HepG2 (cell line): Measurements from ENCODE around the gene PTK7. TPM values are rescaled to one million over a fixed set of nuclear protein-coding genes. Genes with fewer than 3 reads are reported as not detected.

ENCODE experiments used
- BHLHE40 ChIP-seq: IDR thresholded peaks from 2 replicates; pipeline ENCODE4 v1.6.1; 2011; ENCODE audit warnings: low read length, improper control_type of control experiment
- CENPBD1 ChIP-seq: sonication (generic); formaldehyde crosslinking; IDR thresholded peaks from 2 replicates; pipeline ENCODE4 v1.8.0; 2022; ENCODE audit warnings: missing genetic modification reagents, low read depth, mild to moderate bottlenecking, borderline replicate concordance
- GPBP1L1 ChIP-seq: sonication (generic); formaldehyde crosslinking; IDR thresholded peaks from 2 replicates; pipeline ENCODE4 v1.5.0; 2020; ENCODE audit warnings: mild to moderate bottlenecking, missing genetic modification reagents
- HOXA9 ChIP-seq: sonication (generic); formaldehyde crosslinking; IDR thresholded peaks from 2 replicates; pipeline ENCODE4 v1.8.1; 2022; ENCODE audit warnings: missing genetic modification reagents, mild to moderate bottlenecking, moderate library complexity, borderline replicate concordance
- MAFK ChIP-seq, 2 experiments: IDR thresholded peaks in 1 of 2; conservative IDR thresholded peaks in 1 of 2; 2 replicates each; pipeline ENCODE4 v1.6.1; 2011; ENCODE audit warnings: improper control_type of control experiment in 2 of 2, low read length in 2 of 2
- MXD3 ChIP-seq: IDR thresholded peaks from 2 replicates; pipeline ENCODE4 v1.6.1; 2016; ENCODE audit warnings: mild to moderate bottlenecking, missing biosample characterization, missing genetic modification reagents
- NKX3-1 ChIP-seq: sonication (generic); formaldehyde crosslinking; IDR thresholded peaks from 2 replicates; pipeline ENCODE4 v1.5.0; 2020; ENCODE audit warnings: missing genetic modification reagents
- PRMT3 ChIP-seq: sonication (generic); formaldehyde crosslinking; IDR thresholded peaks from 2 replicates; pipeline ENCODE4 v1.8.1; 2022; ENCODE audit warnings: low read depth, mild to moderate bottlenecking, moderate library complexity, missing genetic modification reagents, borderline replicate concordance
- SMC3 ChIP-seq: IDR thresholded peaks from 2 replicates; pipeline ENCODE4 v1.6.1; 2011; ENCODE audit warnings: low read length, improper control_type of control experiment
- TAF1 ChIP-seq: sonication (generic); formaldehyde crosslinking; IDR thresholded peaks from 2 replicates; pipeline ENCODE4 v1.4.0; 2020; ENCODE audit warnings: missing genetic modification reagents
- XRCC5 ChIP-seq: fragments of 200-400 bp; formaldehyde crosslinking; optimal IDR thresholded peaks from 2 replicates; pipeline ENCODE3; 2017; ENCODE audit warnings: mild to moderate bottlenecking, low read length
- ZNF17 ChIP-seq: sonication (generic); formaldehyde crosslinking; IDR thresholded peaks from 2 replicates; pipeline ENCODE4 v1.5.0; 2020; ENCODE audit warnings: mild to moderate bottlenecking, missing genetic modification reagents
- ZNF235 ChIP-seq: sonication (generic); formaldehyde crosslinking; IDR thresholded peaks from 2 replicates; pipeline ENCODE4 v1.8.1; 2023; ENCODE audit warnings: mild to moderate bottlenecking, missing genetic modification reagents, borderline replicate concordance
- ZNF333 ChIP-seq: sonication (generic); formaldehyde crosslinking; IDR thresholded peaks from 2 replicates; pipeline ENCODE4 v1.4.0; 2020; ENCODE audit warnings: mild to moderate bottlenecking, missing genetic modification reagents, borderline replicate concordance
- ZNF503 ChIP-seq: sonication (generic); formaldehyde crosslinking; IDR thresholded peaks from 2 replicates; pipeline ENCODE4 v1.4.0; 2020; ENCODE audit warnings: missing genetic modification reagents
- ZNF607 ChIP-seq: sonication (generic); formaldehyde crosslinking; IDR thresholded peaks from 2 replicates; pipeline ENCODE4 v1.5.1; 2020; ENCODE audit warnings: missing genetic modification reagents, mild to moderate bottlenecking, borderline replicate concordance
- ZNF639 ChIP-seq: conservative IDR thresholded peaks from 2 replicates; pipeline ENCODE4 v1.6.1; 2018; ENCODE audit warnings: missing genetic modification reagents
- ZNF678 ChIP-seq: sonication (generic); formaldehyde crosslinking; IDR thresholded peaks from 2 replicates; pipeline ENCODE4 v1.4.0; 2020; ENCODE audit warnings: mild to moderate bottlenecking, missing genetic modification reagents
- polyA plus RNA-seq, 8 experiments: library from polyadenylated mRNA; depleted of rRNA in 3 of 8; stranded (reverse) in 7 of 8; unstranded in 1 of 8; fragments of >200 nt; fragmentation: Illumina TruSeq in 4 of 8; extraction: Trizol in 4 of 8; gene quantifications; 2 replicates each; pipeline versions ENCODE4 v1.2.1 to v1.2.3, GENCODE V29; 2011 to 2016; ENCODE audit warnings: low read depth in 4 of 8, missing spikeins in 1 of 8, mixed read lengths in 1 of 8; ENCODE audit not compliant: insufficient read depth in 1 of 8
- total RNA-seq, 5 experiments: library from RNA; depleted of rRNA; stranded (reverse); fragments of >200 nt; fragmentation: Illumina TruSeq; extraction: Trizol; gene quantifications; 2 replicates each; pipeline ENCODE4 v1.2.3, GENCODE V29; 2016; ENCODE audit warnings: low read depth in 1 of 5
- TF ChIP-seq, protein P1 (sequence below): sonication (generic); formaldehyde crosslinking; IDR thresholded peaks from 2 replicates; pipeline ENCODE4 v1.9.0; 2021; ENCODE audit warnings: missing genetic modification reagents, mild to moderate bottlenecking, borderline replicate concordance
- TF ChIP-seq, protein P2 (sequence below): sonication (generic); formaldehyde crosslinking; IDR thresholded peaks from 2 replicates; pipeline ENCODE4 v1.5.0; 2020; ENCODE audit warnings: missing genetic modification reagents, mild to moderate bottlenecking, borderline replicate concordance

Gene PTK7
- total and polyA plus RNA-seq, 2 of the 13 experiments (the other 11 are each of a cell fraction or from before 2014, with no cell fraction given) = 98.5 to 99.8 TPM

- TF ChIP-seq MXD3 (CRISPR knock-in tag) (no peak), XRCC5 (peak; percentile 20), ZNF333 (CRISPR knock-in tag) (peak; percentile 77; the same call in 1 of the 2 replicates), ZNF678 (0 out of 2 replicates have a peak, but pooled peaks have one; percentile 44), ZNF503 (no peak), ZNF17 (CRISPR knock-in tag) (no peak), PRMT3 (CRISPR knock-in tag) (no peak), ZNF235 (CRISPR knock-in tag) (no peak), CENPBD1 (CRISPR knock-in tag) (no peak), HOXA9 (no peak), ZNF639 (CRISPR knock-in tag) (no peak), SMC3 (no peak), BHLHE40 (no peak), GPBP1L1 (CRISPR knock-in tag) (no peak), NKX3-1 (CRISPR knock-in tag) (no peak), MAFK (conservative IDR thresholded peaks at IDR 0.05 in 1 of 2, IDR thresholded peaks at IDR 0.05 in 1 of 2; ENCODE audit: low read length in 2 of 2) (no peak), ZNF607 (no peak; the same call in 1 of the 2 replicates), TAF1 (CRISPR knock-in tag) (peak; percentile 48; the same call in 1 of the 2 replicates)
- TF ChIP-seq, protein P1, sequence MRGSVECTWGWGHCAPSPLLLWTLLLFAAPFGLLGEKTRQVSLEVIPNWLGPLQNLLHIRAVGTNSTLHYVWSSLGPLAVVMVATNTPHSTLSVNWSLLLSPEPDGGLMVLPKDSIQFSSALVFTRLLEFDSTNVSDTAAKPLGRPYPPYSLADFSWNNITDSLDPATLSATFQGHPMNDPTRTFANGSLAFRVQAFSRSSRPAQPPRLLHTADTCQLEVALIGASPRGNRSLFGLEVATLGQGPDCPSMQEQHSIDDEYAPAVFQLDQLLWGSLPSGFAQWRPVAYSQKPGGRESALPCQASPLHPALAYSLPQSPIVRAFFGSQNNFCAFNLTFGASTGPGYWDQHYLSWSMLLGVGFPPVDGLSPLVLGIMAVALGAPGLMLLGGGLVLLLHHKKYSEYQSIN (CRISPR knock-in tag) = no peak
- TF ChIP-seq, protein P2, sequence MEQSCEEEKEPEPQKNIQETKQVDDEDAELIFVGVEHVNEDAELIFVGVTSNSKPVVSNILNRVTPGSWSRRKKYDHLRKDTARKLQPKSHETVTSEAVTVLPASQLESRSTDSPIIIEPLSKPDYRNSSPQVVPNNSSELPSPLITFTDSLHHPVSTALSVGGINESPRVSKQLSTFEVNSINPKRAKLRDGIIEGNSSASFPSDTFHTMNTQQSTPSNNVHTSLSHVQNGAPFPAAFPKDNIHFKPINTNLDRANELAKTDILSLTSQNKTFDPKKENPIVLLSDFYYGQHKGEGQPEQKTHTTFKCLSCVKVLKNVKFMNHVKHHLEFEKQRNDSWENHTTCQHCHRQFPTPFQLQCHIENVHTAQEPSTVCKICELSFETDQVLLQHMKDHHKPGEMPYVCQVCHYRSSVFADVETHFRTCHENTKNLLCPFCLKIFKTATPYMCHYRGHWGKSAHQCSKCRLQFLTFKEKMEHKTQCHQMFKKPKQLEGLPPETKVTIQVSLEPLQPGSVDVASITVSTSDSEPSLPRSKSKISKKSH (CRISPR knock-in tag) = peak; percentile 6; the same call in 1 of the 2 replicates
Observed at GRCh38 chr6:43172104-43173007, 96.2 kb downstream of the PTK7 start (continued).
